Glutamatergic neuron (in vitro differentiated cells): ENCODE measurements around the gene DNAI7. TPM values are rescaled to one million over a fixed set of nuclear protein-coding genes. Genes with fewer than 3 reads are reported as not detected.

Source experiments
- DNase-seq: peaks from one replicate; pipeline ENCODE4 v3.0.0; 2022
- H3K27ac Mint-ChIP-seq: one replicate; pipeline ENCODE4 v1.8.0; 2020; ENCODE audit warnings: mild to moderate bottlenecking, mixed read lengths, inconsistent platforms; ENCODE audit not compliant: unreplicated experiment
- H3K27me3 Mint-ChIP-seq: one replicate; pipeline ENCODE4 v1.8.0; 2020; ENCODE audit warnings: mild to moderate bottlenecking, moderate library complexity, mixed read lengths, inconsistent platforms; ENCODE audit not compliant: unreplicated experiment
- H3K36me3 Mint-ChIP-seq: one replicate; pipeline ENCODE4 v1.8.0; 2020; ENCODE audit warnings: mild to moderate bottlenecking, mixed read lengths, inconsistent platforms; ENCODE audit not compliant: unreplicated experiment
- H3K4me1 Mint-ChIP-seq: one replicate; pipeline ENCODE4 v1.8.0; 2020; ENCODE audit warnings: mild to moderate bottlenecking, low read depth, mixed read lengths, inconsistent platforms; ENCODE audit not compliant: unreplicated experiment
- H3K4me3 Mint-ChIP-seq: one replicate; pipeline ENCODE4 v1.8.0; 2020; ENCODE audit warnings: mild to moderate bottlenecking, mixed read lengths, inconsistent platforms; ENCODE audit not compliant: unreplicated experiment
- H3K9me3 Mint-ChIP-seq: one replicate; pipeline ENCODE4 v1.8.0; 2020; ENCODE audit warnings: mild to moderate bottlenecking, moderate library complexity, mixed read lengths, inconsistent platforms; ENCODE audit not compliant: unreplicated experiment
- total RNA-seq: library from RNA; stranded (reverse); fragmentation: NEBNext Ultra II Directional; extraction: Animal tissue kit (Norgen Biotek cat#: 25700); gene quantifications from one replicate; pipeline ENCODE4 v1.2.1, GENCODE V29; 2021; ENCODE audit not compliant: unreplicated experiment
- TF ChIP-seq, protein P1 (sequence below): fragments of 200-600 bp; sonication (generic); IDR thresholded peaks from one replicate; pipeline ENCODE4 v1.5.0; 2021; ENCODE audit not compliant: partially characterized antibody, unreplicated experiment

DNAI7 gene
- total RNA-seq, 1 donor from 2014 or later, result 0.76 TPM

DNA sequence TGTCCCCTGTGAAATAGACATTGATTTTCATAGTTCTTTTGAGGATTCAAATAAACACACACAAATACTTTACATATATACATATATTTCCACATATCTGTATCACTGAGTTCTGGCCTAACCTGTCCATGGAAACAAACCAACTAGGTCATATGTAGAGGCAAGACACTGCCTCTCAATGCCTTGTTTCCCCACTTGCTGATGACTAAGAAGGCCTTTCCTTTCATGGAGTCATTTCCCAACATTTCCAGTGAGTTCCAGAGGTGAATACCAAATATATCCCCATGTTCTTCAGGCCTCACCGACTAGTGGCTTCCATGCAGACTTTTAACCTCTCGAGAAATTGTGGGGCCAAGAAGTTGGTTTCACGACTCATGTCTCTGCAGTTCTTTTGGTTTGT, 120.8 kb downstream of the DNAI7 start:
- no peaks in the 10 kb centered on the region for H3K27me3 Mint-ChIP-seq

DNA sequence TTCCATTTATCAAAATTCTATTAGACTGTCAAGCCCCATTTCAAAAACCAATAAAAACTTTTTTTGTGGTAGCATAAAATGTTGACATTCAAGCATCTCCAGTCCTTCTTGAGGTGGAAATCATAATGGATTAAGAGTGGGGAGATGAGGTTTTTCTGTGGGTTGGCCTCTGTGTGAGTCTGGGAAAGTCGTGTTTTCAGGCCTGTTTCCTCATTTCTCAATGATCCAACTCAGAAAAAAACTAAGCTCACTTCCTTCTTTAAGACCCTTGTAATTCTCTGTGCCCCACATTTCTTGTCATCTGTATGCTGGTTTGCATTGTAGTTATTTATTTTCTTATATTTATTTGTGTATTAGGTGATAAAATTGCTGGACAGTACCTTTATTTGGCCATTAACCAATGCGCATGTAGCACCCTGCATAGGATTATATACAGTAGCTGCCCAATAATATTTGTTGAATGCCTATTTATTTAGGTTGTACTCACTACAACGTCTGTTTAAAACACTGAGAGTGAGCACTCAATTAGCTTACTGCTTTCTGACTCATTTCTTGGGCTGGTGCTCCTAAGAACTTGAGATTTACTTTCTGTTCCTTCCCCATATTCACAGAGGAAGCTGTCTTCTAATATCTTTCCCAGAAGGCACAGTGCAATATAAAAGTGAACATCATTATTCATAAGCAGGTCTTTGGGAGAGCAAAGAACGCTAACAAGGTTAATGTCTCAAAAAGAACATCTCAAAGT, 121.9 kb downstream of the DNAI7 start:
- Mint-ChIP-seq H3K36me3 (no peaks in the 10 kb centered on the region), H3K4me3 (no peak overlapping the region), H3K27me3 (no peaks in the 10 kb centered on the region), H3K27ac (no peak overlapping the region), H3K9me3 (no peaks in the 10 kb centered on the region), H3K4me1 (no peaks in the 10 kb centered on the region)
- no peak for DNase-seq
- TF ChIP-seq, protein P1, sequence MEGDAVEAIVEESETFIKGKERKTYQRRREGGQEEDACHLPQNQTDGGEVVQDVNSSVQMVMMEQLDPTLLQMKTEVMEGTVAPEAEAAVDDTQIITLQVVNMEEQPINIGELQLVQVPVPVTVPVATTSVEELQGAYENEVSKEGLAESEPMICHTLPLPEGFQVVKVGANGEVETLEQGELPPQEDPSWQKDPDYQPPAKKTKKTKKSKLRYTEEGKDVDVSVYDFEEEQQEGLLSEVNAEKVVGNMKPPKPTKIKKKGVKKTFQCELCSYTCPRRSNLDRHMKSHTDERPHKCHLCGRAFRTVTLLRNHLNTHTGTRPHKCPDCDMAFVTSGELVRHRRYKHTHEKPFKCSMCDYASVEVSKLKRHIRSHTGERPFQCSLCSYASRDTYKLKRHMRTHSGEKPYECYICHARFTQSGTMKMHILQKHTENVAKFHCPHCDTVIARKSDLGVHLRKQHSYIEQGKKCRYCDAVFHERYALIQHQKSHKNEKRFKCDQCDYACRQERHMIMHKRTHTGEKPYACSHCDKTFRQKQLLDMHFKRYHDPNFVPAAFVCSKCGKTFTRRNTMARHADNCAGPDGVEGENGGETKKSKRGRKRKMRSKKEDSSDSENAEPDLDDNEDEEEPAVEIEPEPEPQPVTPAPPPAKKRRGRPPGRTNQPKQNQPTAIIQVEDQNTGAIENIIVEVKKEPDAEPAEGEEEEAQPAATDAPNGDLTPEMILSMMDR, result no peak

More for the DNA sequence above, 120.8 kb downstream of the DNAI7 start:
- no peaks in the 10 kb centered on the region for H3K4me1 Mint-ChIP-seq
- H3K4me3 Mint-ChIP-seq, result no peak overlapping the region
- H3K27ac Mint-ChIP-seq, result no peak overlapping the region
- no peak for DNase-seq
- TF ChIP-seq, protein P1, result no peak
- H3K9me3 Mint-ChIP-seq, result no peaks in the 10 kb centered on the region
- H3K36me3 Mint-ChIP-seq, result no peaks in the 10 kb centered on the region

DNA sequence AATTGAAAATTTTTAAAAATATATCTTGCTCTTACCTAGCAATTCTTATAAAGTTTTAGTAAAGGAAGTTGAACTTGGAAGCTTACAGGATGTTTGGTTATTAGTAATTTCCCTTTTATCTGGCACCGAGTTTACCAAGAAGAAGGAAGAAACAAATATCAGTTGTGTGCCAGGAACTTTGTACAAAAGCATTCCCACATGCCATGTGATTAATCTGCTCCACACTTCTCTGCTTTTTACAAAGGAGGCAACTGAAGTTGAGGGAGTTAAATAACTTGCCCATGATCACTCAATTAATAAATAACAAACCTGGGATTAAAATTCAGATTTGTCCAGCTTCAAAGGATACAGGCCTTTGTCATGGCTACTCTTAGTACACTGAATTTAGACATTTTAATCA, 123.6 kb downstream of the DNAI7 start:
- no peak for DNase-seq
- no peaks in the 10 kb centered on the region for H3K9me3 Mint-ChIP-seq
- no peaks in the 10 kb centered on the region for H3K4me1 Mint-ChIP-seq
- H3K36me3 Mint-ChIP-seq, result no peaks in the 10 kb centered on the region
- H3K4me3 Mint-ChIP-seq, result no peak overlapping the region
- no peaks in the 10 kb centered on the region for H3K27me3 Mint-ChIP-seq
- TF ChIP-seq, protein P1, result no peak
- H3K27ac Mint-ChIP-seq, result no peak overlapping the region

DNA sequence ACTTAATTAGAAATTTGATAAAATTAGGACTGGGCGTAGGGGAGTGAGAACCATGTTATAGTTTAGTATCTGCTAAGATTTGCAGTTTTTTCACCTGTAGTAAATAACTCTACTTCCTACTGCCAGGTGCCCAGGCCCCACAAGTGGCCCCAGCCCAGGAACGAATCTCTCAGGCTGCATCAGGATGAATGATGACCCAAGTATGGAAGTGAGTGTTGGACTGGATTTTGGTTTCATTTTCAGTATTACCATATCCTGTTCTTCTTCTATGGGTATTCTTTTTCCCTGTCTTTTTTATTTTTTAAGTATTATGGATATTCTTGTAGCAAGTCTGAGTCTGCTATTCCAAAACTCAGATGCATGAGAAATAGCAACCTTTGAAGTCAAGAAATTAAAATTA, 125.7 kb downstream of the DNAI7 start:
- TF ChIP-seq, protein P1, result no peak
- no peak for DNase-seq
- no peak overlapping the region for H3K4me3 Mint-ChIP-seq
- no peaks in the 10 kb centered on the region for H3K9me3 Mint-ChIP-seq
- H3K27ac Mint-ChIP-seq, result no peak overlapping the region
- H3K36me3 Mint-ChIP-seq, result no peaks in the 10 kb centered on the region
- H3K27me3 Mint-ChIP-seq, result no peaks in the 10 kb centered on the region
- H3K4me1 Mint-ChIP-seq, result no peaks in the 10 kb centered on the region

DNA sequence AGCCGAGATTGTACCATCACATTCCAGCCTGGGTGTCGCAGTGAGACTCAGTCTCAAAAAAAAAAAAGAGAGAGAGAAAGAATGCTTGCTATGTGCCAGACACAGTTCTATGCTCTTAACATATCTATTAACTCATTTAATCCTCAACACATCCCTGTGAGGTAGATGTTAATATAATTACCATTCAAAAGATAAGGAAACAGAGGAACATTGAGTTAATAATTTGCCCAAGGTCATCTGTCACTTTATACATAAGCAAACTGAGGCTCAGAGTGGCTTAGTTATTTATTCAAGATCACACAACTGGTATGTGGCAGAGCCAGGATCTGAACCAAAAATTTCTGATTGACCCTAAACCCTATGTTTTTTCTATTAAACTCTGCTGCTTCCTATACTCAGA, 129.9 kb downstream of the DNAI7 start:
- Mint-ChIP-seq H3K36me3 (no peaks in the 10 kb centered on the region), H3K9me3 (no peaks in the 10 kb centered on the region), H3K27ac (no peak overlapping the region), H3K27me3 (no peaks in the 10 kb centered on the region), H3K4me1 (no peaks in the 10 kb centered on the region), H3K4me3 (no peak overlapping the region)
- TF ChIP-seq, protein P1, result no peak
- DNase-seq, result no peak
